Measurements from ENCODE around the gene GJB6. TPM values are rescaled to one million over a fixed set of nuclear protein-coding genes. Genes with fewer than 3 reads are reported as not detected.

GJB6 gene
- total RNA-seq, 2 experiments from 2014 or later, result 19.8 to 26.0 TPM

GRCh38 chr13:20217168-20217567, 15.0 kb downstream of the GJB6 start:
- no peaks in the 10 kb centered on the region for H3K27me3 Mint-ChIP-seq
- DNase-seq (no peak), ATAC-seq (ENCODE audit: poor library complexity) (no peak)
- H3K27ac Mint-ChIP-seq, result no peak overlapping the region
- intact Hi-C loops (cut with DNase I, micrococcal nuclease), result no loop called here
- H3K27me3 ChIP-seq (ENCODE audit: control insufficient read depth in 1 of 2, insufficient read depth in 2 of 2, low read length in 2 of 2), result no peaks in the 10 kb centered on the region
- ChIA-PET CTCF (interaction anchor here (1.0 kb wide), 1 partner anchor 20 kb away, joined by 5 read pairs; no protein-coding TSS in a partner anchor), POLR2A (no interaction called here)
- no peaks in the 10 kb centered on the region for H3K36me3 ChIP-seq (ENCODE audit: insufficient read depth, low read length)
- H3K27ac ChIP-seq (ENCODE audit: low read depth in 1 of 2, low read length in 2 of 2), result no peak overlapping the region
- H3K4me3 ChIP-seq (ENCODE audit: low read length), result no peak overlapping the region
- TF ChIP-seq CTCF (IDR thresholded peaks at IDR 0.05), result no peak
- H3K9me3 Mint-ChIP-seq, result no peaks in the 10 kb centered on the region
- no peaks in the 10 kb centered on the region for H3K9me3 ChIP-seq (ENCODE audit: control insufficient read depth in 1 of 2, insufficient read depth in 1 of 2, low read length in 2 of 2)
- H3K4me3 Mint-ChIP-seq, result no peak overlapping the region
- peaks cover 14% of the 10 kb centered on the region for H3K4me1 Mint-ChIP-seq (ENCODE audit: low read depth)
- H3K4me1 ChIP-seq (ENCODE audit: insufficient read depth, low read length), result peaks cover 3% of the 10 kb centered on the region
- no peaks in the 10 kb centered on the region for H3K36me3 Mint-ChIP-seq (ENCODE audit: low read depth)

- Histone ChIP-seq H3K27me3 (ENCODE audit: control insufficient read depth in 1 of 2, insufficient read depth in 2 of 2, low read length in 2 of 2) (peaks cover 0 to 19% of the 10 kb centered on the region in 2 experiments), H3K4me3 (ENCODE audit: low read length) (no peak overlapping the region), H3K4me1 (ENCODE audit: insufficient read depth, low read length) (no peaks in the 10 kb centered on the region), H3K9me3 (ENCODE audit: control insufficient read depth in 1 of 2, insufficient read depth in 1 of 2, low read length in 2 of 2) (no peaks in the 10 kb centered on the region), H3K27ac (ENCODE audit: low read depth in 1 of 2, low read length in 2 of 2) (no peak overlapping the region), H3K36me3 (ENCODE audit: insufficient read depth, low read length) (no peaks in the 10 kb centered on the region)
- CTCF ChIA-PET, result no interaction called here
- H3K9me3 Mint-ChIP-seq, result no peaks in the 10 kb centered on the region
- no peak for TF ChIP-seq CTCF (IDR thresholded peaks at IDR 0.05)
- POLR2A ChIA-PET, result no interaction called here
- H3K27me3 Mint-ChIP-seq, result peaks cover 15% of the 10 kb centered on the region
- DNase-seq (no peak), ATAC-seq (ENCODE audit: poor library complexity) (no peak)
- no peaks in the 10 kb centered on the region for H3K36me3 Mint-ChIP-seq (ENCODE audit: low read depth)
- no peaks in the 10 kb centered on the region for H3K4me1 Mint-ChIP-seq (ENCODE audit: low read depth)
- no peak overlapping the region for H3K4me3 Mint-ChIP-seq
- no peak overlapping the region for H3K27ac Mint-ChIP-seq
- intact Hi-C loops (cut with DNase I, micrococcal nuclease), result no loop called here
Measured at GRCh38 chr13:20209948-20210347, 22.2 kb downstream of the GJB6 start.

DNA sequence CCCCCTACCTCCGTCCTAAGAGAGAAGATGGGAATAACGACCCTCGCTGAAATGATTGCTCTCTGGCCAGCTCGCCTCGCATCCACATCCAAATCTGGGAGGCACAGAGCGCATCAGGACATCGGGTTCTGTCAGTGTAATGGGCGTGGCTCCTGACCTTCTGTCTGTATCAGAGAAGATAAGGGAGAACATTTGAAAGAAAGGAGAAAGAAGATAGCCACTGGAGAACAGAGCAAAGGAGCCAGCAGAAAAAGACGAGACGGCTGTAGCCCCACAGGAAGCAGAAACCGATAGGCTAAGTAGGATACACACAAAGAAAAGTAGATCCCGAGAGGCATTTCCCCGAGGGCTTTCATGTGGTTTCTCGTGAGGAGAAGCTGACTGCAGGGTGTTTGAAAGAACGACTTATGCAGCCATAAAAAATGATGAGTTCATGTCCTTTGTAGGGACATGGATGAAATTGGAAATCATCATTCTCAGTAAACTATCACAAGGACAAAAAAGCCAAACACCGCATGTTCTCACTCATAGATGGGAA, 25.4 kb downstream of the GJB6 start:
- Histone ChIP-seq H3K27me3 (ENCODE audit: control insufficient read depth in 1 of 2, insufficient read depth in 2 of 2, low read length in 2 of 2) (peaks cover 0 to 23% of the 10 kb centered on the region in 2 experiments), H3K27ac (ENCODE audit: low read depth in 1 of 2, low read length in 2 of 2) (no peak overlapping the region), H3K4me3 (ENCODE audit: low read length) (no peak overlapping the region), H3K36me3 (ENCODE audit: insufficient read depth, low read length) (no peaks in the 10 kb centered on the region), H3K9me3 (ENCODE audit: control insufficient read depth in 1 of 2, insufficient read depth in 1 of 2, low read length in 2 of 2) (peaks cover 0 to 4% of the 10 kb centered on the region in 2 experiments), H3K4me1 (ENCODE audit: insufficient read depth, low read length) (no peaks in the 10 kb centered on the region)
- no peak for ATAC-seq (ENCODE audit: poor library complexity)
- no peak overlapping the region for H3K27ac Mint-ChIP-seq
- no peak for DNase-seq
- H3K9me3 Mint-ChIP-seq, result peaks cover under 1% of the 10 kb centered on the region
- H3K36me3 Mint-ChIP-seq (ENCODE audit: low read depth), result no peaks in the 10 kb centered on the region
- no peak overlapping the region for H3K4me3 Mint-ChIP-seq
- POLR2A ChIA-PET, result no interaction called here
- intact Hi-C loops (cut with DNase I, micrococcal nuclease), result no loop called here
- TF ChIP-seq CTCF (IDR thresholded peaks at IDR 0.05), result no peak
- H3K27me3 Mint-ChIP-seq, result peaks cover 19% of the 10 kb centered on the region
- no peaks in the 10 kb centered on the region for H3K4me1 Mint-ChIP-seq (ENCODE audit: low read depth)
- CTCF ChIA-PET, result interaction anchor here (1.6 kb wide), 1 partner anchor 9 kb away, joined by 4 read pairs; no protein-coding TSS in a partner anchor

Measured in CD4-positive, alpha-beta T cell (primary cell).